ENCODE measurements around the gene ESPN.
"Not testable (repeated sequence)": the region's sequence is repeated elsewhere in the genome, so short reads cannot be mapped to it uniquely, and the experiment has no call there.

ESPN gene

GRCh38 chr1:6427441-6428390 lies 3.1 kb downstream of the ESPN start:
- DNase-seq (ENCODE audit: low read depth in 2 of 2): no peak

GRCh38 chr1:6428453-6428852 lies 3.9 kb downstream of the ESPN start:
- not testable (repeated sequence) for DNase-seq (ENCODE audit: low read depth in 2 of 2)

GRCh38 chr1:6429660-6430411 lies 5.3 kb downstream of the ESPN start:
- not testable (repeated sequence) for DNase-seq (ENCODE audit: low read depth in 2 of 2)

GRCh38 chr1:6431645-6432579 lies 7.3 kb downstream of the ESPN start:
- DNase-seq (ENCODE audit: low read depth in 2 of 2): not testable (repeated sequence)

GRCh38 chr1:6434186-6434585 lies 9.6 kb downstream of the ESPN start:
- no peak for DNase-seq (ENCODE audit: low read depth in 2 of 2)

GRCh38 chr1:6435129-6435528 lies 10.6 kb downstream of the ESPN start:
- no peak for DNase-seq (ENCODE audit: low read depth in 2 of 2)

- DNase-seq (ENCODE audit: low read depth in 2 of 2): no peak
These were observed 11.0 kb downstream of the ESPN start for GRCh38 chr1:6435547-6435946.

GRCh38 chr1:6436277-6436676 lies 11.7 kb downstream of the ESPN start:
- DNase-seq (ENCODE audit: low read depth in 2 of 2): not testable (repeated sequence)

- DNase-seq (ENCODE audit: low read depth in 2 of 2): not testable (repeated sequence)
These were observed 12.6 kb downstream of the ESPN start for GRCh38 chr1:6437012-6437700.

- no peak for DNase-seq (ENCODE audit: low read depth in 2 of 2)
These were observed 13.5 kb downstream of the ESPN start for GRCh38 chr1:6438047-6438525.

- no peak for DNase-seq (ENCODE audit: low read depth in 2 of 2)
These were observed 15.9 kb downstream of the ESPN start for GRCh38 chr1:6440198-6441126.

GRCh38 chr1:6441586-6441985 lies 17.0 kb downstream of the ESPN start:
- DNase-seq (ENCODE audit: low read depth in 2 of 2): no peak

- DNase-seq (ENCODE audit: low read depth in 2 of 2): no peak
These were observed 19.0 kb downstream of the ESPN start for GRCh38 chr1:6443339-6444115.

- no peak for DNase-seq (ENCODE audit: low read depth in 2 of 2)
These were observed 19.8 kb downstream of the ESPN start for GRCh38 chr1:6444377-6444776.

GRCh38 chr1:6445062-6445763 lies 20.6 kb downstream of the ESPN start:
- DNase-seq (ENCODE audit: low read depth in 2 of 2): no peak

- not testable (repeated sequence) for DNase-seq (ENCODE audit: low read depth in 2 of 2)
These were observed 21.4 kb downstream of the ESPN start for GRCh38 chr1:6445929-6446328.

- no peak for DNase-seq (ENCODE audit: low read depth in 2 of 2)
These were observed 22.1 kb downstream of the ESPN start for GRCh38 chr1:6446665-6447015.

GRCh38 chr1:6447016-6447817 lies 22.6 kb downstream of the ESPN start:
- no peak for DNase-seq (ENCODE audit: low read depth in 2 of 2)

Measured in fibroblast of skin of left biceps (primary cell).